H9 (cell line): Measurements from ENCODE around the gene ERC1. TPM values are rescaled to one million over a fixed set of nuclear protein-coding genes. Genes with fewer than 3 reads are reported as not detected.

Source experiments
- DNase-seq: peaks from one replicate; pipeline ENCODE4 v3.0.0-alpha.2; 2017
- H2AFZ ChIP-seq: one replicate; pipeline ENCODE4 v1.6.1; 2013; ENCODE audit warnings: mild to moderate bottlenecking, low read length, control low read depth, moderate library complexity
- H2AK5ac ChIP-seq: 2 replicates; pipeline ENCODE4 v1.6.1; 2013; ENCODE audit warnings: low read length, control low read depth, mixed read lengths; ENCODE audit not compliant: insufficient read length
- H2BK120ac ChIP-seq: one replicate; pipeline ENCODE4 v1.6.1; 2013; ENCODE audit warnings: low read depth, mild to moderate bottlenecking, low read length, control low read depth, inconsistent platforms; ENCODE audit not compliant: poor library complexity, severe bottlenecking
- H2BK12ac ChIP-seq: 2 replicates; pipeline ENCODE4 v1.6.1; 2013; ENCODE audit warnings: low read length, control low read depth, mixed read lengths, low read depth; ENCODE audit not compliant: insufficient read length
- H2BK15ac ChIP-seq: 2 replicates; pipeline ENCODE4 v1.6.1; 2013; ENCODE audit warnings: low read depth, low read length, control low read depth
- H2BK20ac ChIP-seq: one replicate; pipeline ENCODE4 v1.6.1; 2013; ENCODE audit warnings: low read depth, mild to moderate bottlenecking, low read length, control low read depth, inconsistent platforms; ENCODE audit not compliant: poor library complexity, severe bottlenecking
- H2BK5ac ChIP-seq: 2 replicates; pipeline ENCODE4 v1.6.1; 2013; ENCODE audit warnings: low read length, control low read depth, mixed read lengths; ENCODE audit not compliant: insufficient read length
- H3K14ac ChIP-seq: 2 replicates; pipeline ENCODE4 v1.6.1; 2013; ENCODE audit warnings: low read length, control low read depth; ENCODE audit not compliant: insufficient read depth
- H3K18ac ChIP-seq: 2 replicates; pipeline ENCODE4 v1.6.1; 2013; ENCODE audit warnings: low read depth, mild to moderate bottlenecking, mixed read lengths, low read length, control low read depth; ENCODE audit not compliant: insufficient read length
- H3K23ac ChIP-seq: 2 replicates; pipeline ENCODE4 v1.6.1; 2013; ENCODE audit warnings: low read length, control low read depth, mixed read lengths, low read depth; ENCODE audit not compliant: insufficient read length
- H3K23me2 ChIP-seq: 2 replicates; pipeline ENCODE4 v1.6.1; 2013; ENCODE audit warnings: low read depth, mild to moderate bottlenecking, mixed read lengths, low read length, control low read depth; ENCODE audit not compliant: insufficient read length, poor library complexity, severe bottlenecking
- H3K27ac ChIP-seq: 2 replicates; pipeline ENCODE4 v1.5.1; 2013; ENCODE audit warnings: low read length, control low read depth, mixed read lengths, low read depth; ENCODE audit not compliant: insufficient read length
- H3K27me3 ChIP-seq: 2 replicates; pipeline ENCODE4 v1.6.1; 2013; ENCODE audit warnings: low read length, control low read depth, inconsistent platforms; ENCODE audit not compliant: insufficient read depth
- H3K4ac ChIP-seq: 2 replicates; pipeline ENCODE4 v1.6.1; 2013; ENCODE audit warnings: low read depth, mild to moderate bottlenecking, control low read depth, inconsistent platforms, low read length, moderate library complexity
- H3K4me1 ChIP-seq: 2 replicates; pipeline ENCODE4 v1.6.1; 2013; ENCODE audit warnings: low read length, control low read depth, inconsistent platforms; ENCODE audit not compliant: insufficient read depth
- H3K4me2 ChIP-seq: 2 replicates; pipeline ENCODE4 v1.6.1; 2013; ENCODE audit warnings: low read length, control low read depth, mixed read lengths; ENCODE audit not compliant: insufficient read length, insufficient read depth
- H3K56ac ChIP-seq: 2 replicates; pipeline ENCODE4 v1.6.1; 2013; ENCODE audit warnings: low read depth, mild to moderate bottlenecking, mixed read lengths, low read length, control low read depth; ENCODE audit not compliant: insufficient read length
- H3K79me1 ChIP-seq: 2 replicates; pipeline ENCODE4 v1.6.1; 2013; ENCODE audit warnings: low read depth, mild to moderate bottlenecking, moderate library complexity, low read length, control low read depth, inconsistent platforms; ENCODE audit not compliant: insufficient read depth, poor library complexity, severe bottlenecking
- H3K79me2 ChIP-seq: 2 replicates; pipeline ENCODE4 v1.6.1; 2013; ENCODE audit warnings: low read length, control low read depth, inconsistent platforms; ENCODE audit not compliant: insufficient read depth
- H3K9ac ChIP-seq: 2 replicates; pipeline ENCODE4 v1.6.1; 2013; ENCODE audit warnings: low read length, control low read depth, mixed read lengths; ENCODE audit not compliant: insufficient read length; ENCODE audit errors: extremely low read depth
- H3K9me3 ChIP-seq: one replicate; pipeline ENCODE4 v1.6.1; 2013; ENCODE audit warnings: low read depth, low read length, inconsistent platforms; ENCODE audit not compliant: control insufficient read depth
- H3T11ph ChIP-seq: one replicate; pipeline ENCODE4 v1.6.1; 2013; ENCODE audit warnings: mild to moderate bottlenecking, low read length, control low read depth, inconsistent platforms
- H4K20me1 ChIP-seq: one replicate; pipeline ENCODE4 v1.6.1; 2013; ENCODE audit not compliant: control insufficient read depth, insufficient read length, insufficient read depth
- H4K5ac ChIP-seq: 2 replicates; pipeline ENCODE4 v1.6.1; 2013; ENCODE audit warnings: low read depth, mild to moderate bottlenecking, mixed read lengths, low read length, control low read depth; ENCODE audit not compliant: insufficient read length
- H4K8ac ChIP-seq: replicated peaks from 2 replicates; pipeline ENCODE4 v1.6.1; 2013; ENCODE audit warnings: low read length, control low read depth, mixed read lengths, low read depth; ENCODE audit not compliant: insufficient read length
- H4K91ac ChIP-seq: 2 replicates; pipeline ENCODE4 v1.6.1; 2013; ENCODE audit warnings: low read depth, mild to moderate bottlenecking, moderate library complexity, mixed read lengths, low read length, control low read depth; ENCODE audit not compliant: insufficient read length
- H3K27ac Mint-ChIP-seq, 3 experiments: 2 replicates in 2 of 3; 3 replicates in 1 of 3; pipeline ENCODE4 v1.8.0; 2020 to 2021; ENCODE audit warnings: mixed read lengths in 3 of 3, mild to moderate bottlenecking in 1 of 3, moderate library complexity in 1 of 3
- H3K27me3 Mint-ChIP-seq: 2 replicates; pipeline ENCODE4 v1.8.0; 2021; ENCODE audit warnings: low read depth, mild to moderate bottlenecking, moderate library complexity, mixed read lengths
- H3K36me3 Mint-ChIP-seq, 3 experiments: 2 replicates in 2 of 3; 3 replicates in 1 of 3; pipeline ENCODE4 v1.8.0; 2020 to 2021; ENCODE audit warnings: low read depth in 3 of 3, mixed read lengths in 3 of 3; ENCODE audit not compliant: insufficient read depth in 1 of 3
- H3K4me1 Mint-ChIP-seq, 2 experiments: 2 replicates each; pipeline ENCODE4 v1.8.0; 2020; ENCODE audit warnings: mixed read lengths in 2 of 2
- H3K4me3 Mint-ChIP-seq, 2 experiments: 2 replicates in 1 of 2; 3 replicates in 1 of 2; pipeline ENCODE4 v1.8.0; 2020 to 2021; ENCODE audit warnings: mild to moderate bottlenecking in 2 of 2, mixed read lengths in 2 of 2, moderate library complexity in 1 of 2
- H3K9me3 Mint-ChIP-seq, 2 experiments: 2 replicates in 1 of 2; 3 replicates in 1 of 2; pipeline ENCODE4 v1.8.0; 2020; ENCODE audit warnings: mild to moderate bottlenecking in 2 of 2, mixed read lengths in 2 of 2, moderate library complexity in 1 of 2
- WGBS: extraction: QIAGEN DNeasy Blood & Tissue Kit; methylation state at CpG from one replicate; pipeline ENCODE4 v1.1.7; 2013; ENCODE audit warnings: missing lambda C conversion rate, low lambda C conversion rate, mixed read lengths; ENCODE audit not compliant: insufficient read length; ENCODE audit errors: extremely low coverage; 5-methylcytosine and 5-hydroxymethylcytosine counted together
- total RNA-seq: library from RNA; stranded (reverse); gene quantifications from 2 replicates; pipeline ENCODE4 v1.2.1, GENCODE V29; 2021
- TF ChIP-seq, protein P1 (sequence below): fragments of 200-600 bp; sonication (generic); conservative IDR thresholded peaks from 3 replicates; pipeline ENCODE4 v1.8.0; 2021; ENCODE audit warnings: antibody characterized with exemption, mild to moderate bottlenecking

The ERC1 gene
- total RNA-seq, 1 experiment from 2014 or later: 51.2 TPM

DNA sequence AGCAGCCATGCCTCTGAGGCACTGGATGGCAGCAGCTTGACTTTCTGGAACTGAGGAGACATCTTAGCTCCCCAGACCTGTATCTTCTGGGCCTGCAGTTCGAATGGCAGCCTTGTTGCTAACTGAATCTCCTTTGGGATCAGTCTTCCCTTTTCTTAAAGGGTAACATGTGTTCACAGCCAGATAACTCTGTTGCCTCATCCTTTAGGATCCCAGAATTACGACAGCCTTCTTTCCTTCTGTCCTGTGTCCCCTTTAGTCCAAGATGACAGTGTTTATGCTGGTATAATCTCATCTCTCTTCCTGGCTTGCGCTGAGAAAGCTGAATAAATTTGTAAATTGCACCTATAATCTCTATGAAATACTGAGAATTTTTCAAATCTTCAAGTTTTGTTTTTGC is 9.1 kb upstream of the ERC1 start:
- no peaks in the 10 kb centered on the region for H3K4me1 ChIP-seq
- H2BK20ac ChIP-seq: no peak overlapping the region
- H4K20me1 ChIP-seq: no peaks in the 10 kb centered on the region
- no peak overlapping the region for H2BK5ac ChIP-seq
- no peak for DNase-seq
- no peak overlapping the region for H3K27ac ChIP-seq
- H3K9me3 ChIP-seq: no peaks in the 10 kb centered on the region
- no peaks in the 10 kb centered on the region for H3K79me2 ChIP-seq
- no peak overlapping the region for H3T11ph ChIP-seq
- no peak overlapping the region for H4K5ac ChIP-seq
- no peak overlapping the region for H2BK12ac ChIP-seq
- H3K27me3 ChIP-seq: no peaks in the 10 kb centered on the region
- no peak overlapping the region for H3K56ac ChIP-seq
- WGBS: no CpG with 5 or more reads among the region's 3 CpGs
- H3K23me2 ChIP-seq: no peaks in the 10 kb centered on the region
- Mint-ChIP-seq H3K4me3 (no peak overlapping the region), H3K36me3 (no peaks in the 10 kb centered on the region; a peak in 1 of 7 replicates), H3K27me3 (no peaks in the 10 kb centered on the region), H3K4me1 (peaks cover 0 to 4% of the 10 kb centered on the region in 2 experiments; a peak in 1 of 4 replicates), H3K27ac (no peak overlapping the region), H3K9me3 (no peaks in the 10 kb centered on the region)
- H3K9ac ChIP-seq: no peak overlapping the region
- no peak overlapping the region for H4K8ac ChIP-seq
- no peaks in the 10 kb centered on the region for H3K79me1 ChIP-seq
- no peak overlapping the region for H4K91ac ChIP-seq
- H3K23ac ChIP-seq: no peak overlapping the region
- H3K4me2 ChIP-seq: no peak overlapping the region
- H2BK15ac ChIP-seq: no peak overlapping the region
- no peak overlapping the region for H3K4ac ChIP-seq
- TF ChIP-seq, protein P1, sequence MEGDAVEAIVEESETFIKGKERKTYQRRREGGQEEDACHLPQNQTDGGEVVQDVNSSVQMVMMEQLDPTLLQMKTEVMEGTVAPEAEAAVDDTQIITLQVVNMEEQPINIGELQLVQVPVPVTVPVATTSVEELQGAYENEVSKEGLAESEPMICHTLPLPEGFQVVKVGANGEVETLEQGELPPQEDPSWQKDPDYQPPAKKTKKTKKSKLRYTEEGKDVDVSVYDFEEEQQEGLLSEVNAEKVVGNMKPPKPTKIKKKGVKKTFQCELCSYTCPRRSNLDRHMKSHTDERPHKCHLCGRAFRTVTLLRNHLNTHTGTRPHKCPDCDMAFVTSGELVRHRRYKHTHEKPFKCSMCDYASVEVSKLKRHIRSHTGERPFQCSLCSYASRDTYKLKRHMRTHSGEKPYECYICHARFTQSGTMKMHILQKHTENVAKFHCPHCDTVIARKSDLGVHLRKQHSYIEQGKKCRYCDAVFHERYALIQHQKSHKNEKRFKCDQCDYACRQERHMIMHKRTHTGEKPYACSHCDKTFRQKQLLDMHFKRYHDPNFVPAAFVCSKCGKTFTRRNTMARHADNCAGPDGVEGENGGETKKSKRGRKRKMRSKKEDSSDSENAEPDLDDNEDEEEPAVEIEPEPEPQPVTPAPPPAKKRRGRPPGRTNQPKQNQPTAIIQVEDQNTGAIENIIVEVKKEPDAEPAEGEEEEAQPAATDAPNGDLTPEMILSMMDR: no peak
- peak overlapping the region; percentile 42 for H3K18ac ChIP-seq
- H2AK5ac ChIP-seq: no peak overlapping the region
- H2BK120ac ChIP-seq: no peak overlapping the region
- no peak overlapping the region for H2AFZ ChIP-seq
- no peak overlapping the region for H3K14ac ChIP-seq
